PFSK-1 (cell line): Measurements from ENCODE around the gene CCDC33.

ENCODE experiments used
- POLR2AphosphoS5 ChIP-seq: IDR thresholded peaks from 2 replicates; pipeline ENCODE4 v1.6.1; 2012; ENCODE audit warnings: low read depth, mild to moderate bottlenecking, control low read depth, low read length, moderate library complexity
- TAF1 ChIP-seq: IDR thresholded peaks from 2 replicates; pipeline ENCODE4 v1.6.1; 2012; ENCODE audit warnings: low read length, control low read depth, borderline replicate concordance; ENCODE audit not compliant: insufficient read depth
- TF ChIP-seq, protein P1 (sequence below), 2 experiments: IDR thresholded peaks; 2 replicates each; pipeline versions ENCODE4 v1.6.1 to v1.8.0; 2011 to 2012; ENCODE audit warnings: low read depth in 2 of 2, low read length in 2 of 2, control low read depth in 1 of 2, inconsistent platforms in 1 of 2, mild to moderate bottlenecking in 1 of 2, moderate library complexity in 1 of 2; ENCODE audit not compliant: insufficient read depth in 1 of 2

DNA sequence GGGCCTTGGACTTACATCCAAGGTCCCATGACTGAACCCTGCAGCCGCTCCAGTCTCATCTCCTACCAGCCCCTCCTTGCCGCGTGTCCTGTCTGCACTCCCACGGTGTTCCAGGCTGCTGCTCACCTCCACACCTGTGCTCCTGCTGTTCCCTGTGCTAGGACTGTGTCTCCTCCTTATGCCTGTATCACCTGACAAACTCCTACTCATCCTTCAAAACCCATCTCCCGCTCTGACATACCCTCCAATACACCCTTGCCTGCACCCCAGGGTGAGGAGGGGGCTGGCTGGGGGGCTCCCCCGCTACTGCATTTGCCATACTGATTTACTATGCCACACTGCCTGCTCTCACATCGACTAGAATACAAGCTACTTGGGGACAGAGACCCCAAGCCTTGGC lies 77.8 kb downstream of the CCDC33 start:
- TF ChIP-seq POLR2AphosphoS5 (no peak), TAF1 (no peak)
- TF ChIP-seq, protein P1, sequence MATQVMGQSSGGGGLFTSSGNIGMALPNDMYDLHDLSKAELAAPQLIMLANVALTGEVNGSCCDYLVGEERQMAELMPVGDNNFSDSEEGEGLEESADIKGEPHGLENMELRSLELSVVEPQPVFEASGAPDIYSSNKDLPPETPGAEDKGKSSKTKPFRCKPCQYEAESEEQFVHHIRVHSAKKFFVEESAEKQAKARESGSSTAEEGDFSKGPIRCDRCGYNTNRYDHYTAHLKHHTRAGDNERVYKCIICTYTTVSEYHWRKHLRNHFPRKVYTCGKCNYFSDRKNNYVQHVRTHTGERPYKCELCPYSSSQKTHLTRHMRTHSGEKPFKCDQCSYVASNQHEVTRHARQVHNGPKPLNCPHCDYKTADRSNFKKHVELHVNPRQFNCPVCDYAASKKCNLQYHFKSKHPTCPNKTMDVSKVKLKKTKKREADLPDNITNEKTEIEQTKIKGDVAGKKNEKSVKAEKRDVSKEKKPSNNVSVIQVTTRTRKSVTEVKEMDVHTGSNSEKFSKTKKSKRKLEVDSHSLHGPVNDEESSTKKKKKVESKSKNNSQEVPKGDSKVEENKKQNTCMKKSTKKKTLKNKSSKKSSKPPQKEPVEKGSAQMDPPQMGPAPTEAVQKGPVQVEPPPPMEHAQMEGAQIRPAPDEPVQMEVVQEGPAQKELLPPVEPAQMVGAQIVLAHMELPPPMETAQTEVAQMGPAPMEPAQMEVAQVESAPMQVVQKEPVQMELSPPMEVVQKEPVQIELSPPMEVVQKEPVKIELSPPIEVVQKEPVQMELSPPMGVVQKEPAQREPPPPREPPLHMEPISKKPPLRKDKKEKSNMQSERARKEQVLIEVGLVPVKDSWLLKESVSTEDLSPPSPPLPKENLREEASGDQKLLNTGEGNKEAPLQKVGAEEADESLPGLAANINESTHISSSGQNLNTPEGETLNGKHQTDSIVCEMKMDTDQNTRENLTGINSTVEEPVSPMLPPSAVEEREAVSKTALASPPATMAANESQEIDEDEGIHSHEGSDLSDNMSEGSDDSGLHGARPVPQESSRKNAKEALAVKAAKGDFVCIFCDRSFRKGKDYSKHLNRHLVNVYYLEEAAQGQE (IDR thresholded peaks at IDR 0.05; ENCODE audit: insufficient read depth in 1 of 2, low read depth in 2 of 2, low read length in 2 of 2) = no peak
